Ascending aorta (tissue), 2 donors: Measurements from ENCODE around the gene AKT1S1. TPM values are rescaled to one million over a fixed set of nuclear protein-coding genes. Genes with fewer than 3 reads are reported as not detected.

ENCODE experiments used
- DNase-seq, 2 donors: peaks; one replicate each; pipeline ENCODE4 v3.0.0-alpha.2; 2019; ENCODE audit warnings: low spot score in 2 of 2
- H3K27ac ChIP-seq, 2 donors: fragments of 200-600 bp; sonication (generic); one replicate each; pipeline ENCODE4 v1.5.1; 2016 to 2017; ENCODE audit warnings: mild to moderate bottlenecking in 1 of 2
- H3K27me3 ChIP-seq: fragments of 200-600 bp; sonication (generic); one replicate; pipeline ENCODE4 v1.5.1; 2017
- H3K36me3 ChIP-seq, 2 donors: fragments of 200-600 bp; sonication (generic); one replicate each; pipeline ENCODE4 v1.5.1; 2016
- H3K4me1 ChIP-seq, 2 donors: fragments of 200-600 bp; sonication (generic); one replicate each; pipeline ENCODE4 v1.5.1; 2016 to 2017; ENCODE audit warnings: mild to moderate bottlenecking in 1 of 2
- H3K4me3 ChIP-seq, 2 donors: fragments of 200-600 bp; sonication (generic); one replicate each; pipeline ENCODE4 v1.5.1; 2016 to 2017; ENCODE audit warnings: mild to moderate bottlenecking in 1 of 2
- H3K9me3 ChIP-seq, 2 donors: fragments of 200-600 bp; sonication (generic); one replicate each; pipeline ENCODE4 v1.5.1; 2016
- CTCF ChIP-seq, 3 experiments: fragments of 200-600 bp in 2 of 3; fragments of 450-650 bp in 1 of 3; sonication (generic) in 2 of 3; IDR thresholded peaks; one replicate each; pipeline ENCODE4 v1.5.1; 2016 to 2019; ENCODE audit warnings: antibody characterized with exemption in 3 of 3, mild to moderate bottlenecking in 1 of 3, moderate library complexity in 1 of 3
- intact Hi-C: fragments of 100-400 bp; cut with DNase I; formaldehyde crosslinking; loops from one replicate; pipeline ENCODE4 v1.15.1; 2023
- total RNA-seq: library from RNA; depleted of rRNA; stranded (reverse); fragments of >200 nt; gene quantifications from one replicate; pipeline ENCODE4 v1.1.0, GENCODE V29; 2016

The AKT1S1 gene
- total RNA-seq, 1 donor from 2014 or later = 12.8 TPM

- Histone ChIP-seq H3K9me3 (no peaks in the 10 kb centered on the region), H3K27ac (peak overlapping the region; percentile 62 to 73), H3K4me1 (peaks cover 7 to 10% of the 10 kb centered on the region in 2 donors), H3K27me3 (no peaks in the 10 kb centered on the region), H3K4me3 (no peak overlapping the region), H3K36me3 (peaks cover 25 to 48% of the 10 kb centered on the region in 2 donors)
- DNase-seq = no peak
- TF ChIP-seq CTCF (IDR thresholded peaks at IDR 0.05) = no peak
- intact Hi-C loops = no loop called here
Measured at GRCh38 chr19:49911381-49912145, 34.4 kb upstream of the AKT1S1 start.

- peaks cover 7 to 10% of the 10 kb centered on the region in 2 donors for H3K4me1 ChIP-seq
- H3K4me3 ChIP-seq = no peak overlapping the region
- DNase-seq = no peak
- no peak for TF ChIP-seq CTCF (IDR thresholded peaks at IDR 0.05)
- H3K27me3 ChIP-seq = no peaks in the 10 kb centered on the region
- H3K27ac ChIP-seq = peak overlapping the region; percentile 62 to 73
- H3K9me3 ChIP-seq = no peaks in the 10 kb centered on the region
- intact Hi-C loops = no loop called here
- H3K36me3 ChIP-seq = peaks cover 25 to 45% of the 10 kb centered on the region in 2 donors
Measured at GRCh38 chr19:49910179-49910578, 33.0 kb upstream of the AKT1S1 start.

GRCh38 chr19:49908480-49909420, 31.6 kb upstream of the AKT1S1 start:
- intact Hi-C loops = no loop called here
- no peak for DNase-seq
- Histone ChIP-seq H3K4me1 (peaks cover 7 to 10% of the 10 kb centered on the region in 2 donors), H3K9me3 (no peaks in the 10 kb centered on the region), H3K27ac (no peak overlapping the region), H3K27me3 (no peaks in the 10 kb centered on the region), H3K4me3 (no peak overlapping the region), H3K36me3 (peaks cover 25 to 37% of the 10 kb centered on the region in 2 donors)
- TF ChIP-seq CTCF (IDR thresholded peaks at IDR 0.05) = no peak

- no peak for TF ChIP-seq CTCF (IDR thresholded peaks at IDR 0.05)
- Histone ChIP-seq H3K9me3 (no peaks in the 10 kb centered on the region), H3K27ac (no peak overlapping the region), H3K36me3 (peaks cover 25 to 31% of the 10 kb centered on the region in 2 donors), H3K27me3 (no peaks in the 10 kb centered on the region), H3K4me1 (peaks cover 7 to 10% of the 10 kb centered on the region in 2 donors), H3K4me3 (no peak overlapping the region)
- DNase-seq = no peak
- intact Hi-C loops = no loop called here
Measured at GRCh38 chr19:49907745-49908446, 30.7 kb upstream of the AKT1S1 start.

- DNase-seq = no peak
- Histone ChIP-seq H3K9me3 (no peaks in the 10 kb centered on the region), H3K4me1 (peaks cover 7 to 10% of the 10 kb centered on the region in 2 donors), H3K27ac (no peak overlapping the region), H3K27me3 (no peaks in the 10 kb centered on the region), H3K36me3 (peaks cover 25 to 31% of the 10 kb centered on the region in 2 donors), H3K4me3 (no peak overlapping the region)
- TF ChIP-seq CTCF (IDR thresholded peaks at IDR 0.05) = no peak
- intact Hi-C loops = no loop called here
Measured at GRCh38 chr19:49906879-49907564, 29.9 kb upstream of the AKT1S1 start.
